ENCODE measurements around the gene WNT11.

WNT11 gene

DNA sequence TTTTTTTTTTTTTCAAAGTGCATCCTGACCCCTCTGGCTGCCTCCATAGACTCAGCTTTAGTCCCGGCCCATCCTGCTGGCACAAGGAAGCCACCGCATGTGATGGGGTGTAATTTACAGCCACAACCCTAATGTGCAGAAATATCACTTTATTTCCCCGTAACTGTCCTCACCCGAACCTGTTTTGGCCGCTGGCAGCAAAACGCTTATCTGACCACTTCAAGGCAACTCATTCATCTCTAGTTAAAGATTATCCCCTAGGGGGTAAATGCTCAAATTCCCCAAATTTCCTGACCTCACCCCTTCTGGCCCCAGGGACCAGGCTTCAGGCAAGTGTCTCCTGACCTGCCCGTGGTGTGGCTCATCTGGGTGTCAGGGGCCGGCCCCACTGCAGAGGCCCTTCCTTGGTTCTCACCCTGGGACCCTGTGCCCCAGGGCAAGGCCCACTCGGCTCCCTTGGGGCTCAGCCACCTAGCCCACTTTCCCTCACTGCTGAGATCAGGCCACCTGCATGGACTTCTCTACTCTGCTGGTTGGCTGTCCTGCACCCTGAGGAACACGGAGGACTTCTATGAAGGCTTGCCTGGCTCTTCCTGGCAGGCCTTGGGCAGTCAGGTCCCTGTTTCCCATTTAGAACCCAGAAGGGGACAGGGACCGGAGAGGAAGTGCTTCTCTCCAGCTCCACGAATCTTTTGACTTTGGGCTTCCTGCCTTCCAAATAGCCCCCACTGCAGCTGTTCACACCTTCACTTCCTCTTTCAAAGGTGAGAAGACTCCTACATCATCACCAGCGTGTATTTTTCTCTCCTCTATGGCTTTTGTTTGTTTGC is 53.3 kb downstream of the WNT11 start:
- DNase-seq = no peak

- no peak for DNase-seq
Measured at GRCh38 chr11:76152086-76152681, 54.1 kb downstream of the WNT11 start.

GRCh38 chr11:76151556-76152085 is 54.7 kb downstream of the WNT11 start:
- no peak for DNase-seq

DNA sequence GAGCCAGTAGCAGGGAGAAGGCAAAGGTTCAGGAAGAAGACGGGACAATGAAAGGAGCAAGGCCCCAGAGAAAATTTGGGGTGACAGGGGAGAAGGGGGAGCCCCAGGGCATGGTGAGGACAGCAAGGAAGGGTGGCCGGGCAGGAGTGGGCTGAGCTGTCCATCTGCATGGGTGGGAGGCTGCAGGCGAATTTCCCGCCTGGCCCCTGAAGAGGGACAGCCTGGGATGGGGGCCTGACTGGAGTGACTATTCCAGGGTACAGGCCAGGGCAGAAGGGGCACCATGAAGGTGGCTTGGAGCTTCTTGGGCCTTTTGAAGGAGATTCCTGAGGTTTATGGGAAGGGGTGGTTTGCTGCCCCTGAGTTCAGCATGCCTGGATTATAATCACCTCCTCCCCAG is 56.2 kb downstream of the WNT11 start:
- no peak for DNase-seq

DNA sequence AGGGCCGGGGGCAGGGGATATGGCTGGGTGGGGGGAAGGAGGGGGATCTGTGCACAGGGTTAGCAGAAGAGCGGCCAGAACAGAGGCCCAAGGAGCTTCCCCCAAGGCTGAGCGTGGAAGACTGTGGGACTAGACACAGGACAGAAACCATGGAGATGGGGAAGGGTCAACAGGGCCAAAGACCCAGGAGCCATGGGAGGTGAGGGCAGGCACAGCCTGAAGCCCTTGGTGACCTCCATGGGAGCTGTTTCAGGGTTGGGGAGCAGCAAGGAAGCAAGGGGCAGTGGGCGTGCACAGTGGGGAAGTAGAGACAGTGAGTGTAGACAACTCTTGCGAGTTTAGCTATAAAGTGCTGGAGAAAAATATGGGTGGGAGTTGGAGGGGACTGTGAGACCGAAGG is 56.6 kb downstream of the WNT11 start:
- no peak for DNase-seq

GRCh38 chr11:76148941-76149613 is 57.2 kb downstream of the WNT11 start:
- DNase-seq = no peak

GRCh38 chr11:76148231-76148630 is 58.1 kb downstream of the WNT11 start:
- DNase-seq = no peak

DNA sequence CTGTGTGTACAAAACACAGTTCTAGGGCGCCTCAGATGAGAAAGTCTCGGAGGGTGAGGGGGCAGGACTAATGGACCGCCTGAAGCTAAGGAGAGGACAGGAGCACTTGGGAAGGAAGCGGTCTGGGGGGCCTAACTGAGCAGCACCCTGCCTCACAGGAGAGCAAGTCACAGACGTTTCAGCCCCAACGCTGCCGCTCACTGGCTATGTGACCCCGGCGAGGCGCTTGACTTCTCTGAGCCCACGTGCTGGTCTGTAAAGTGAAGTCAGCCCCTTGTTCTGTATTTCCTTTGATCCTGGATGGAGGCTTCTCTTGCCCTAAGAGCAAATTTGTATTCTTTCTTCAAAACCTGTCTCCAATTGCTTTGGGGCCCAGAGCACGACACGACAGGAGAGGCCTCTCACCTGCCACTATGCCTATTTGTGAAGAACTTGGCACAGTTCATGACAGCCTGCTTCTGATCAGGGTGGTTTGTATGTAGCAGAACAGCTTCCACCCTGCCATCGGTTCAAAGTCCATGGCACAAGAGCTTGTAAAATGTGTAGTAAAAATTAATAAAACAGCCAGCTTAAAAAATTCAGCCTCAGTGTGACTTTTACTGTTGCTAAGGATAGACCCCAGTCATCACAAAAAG is 59.1 kb downstream of the WNT11 start:
- DNase-seq = no peak

DNA sequence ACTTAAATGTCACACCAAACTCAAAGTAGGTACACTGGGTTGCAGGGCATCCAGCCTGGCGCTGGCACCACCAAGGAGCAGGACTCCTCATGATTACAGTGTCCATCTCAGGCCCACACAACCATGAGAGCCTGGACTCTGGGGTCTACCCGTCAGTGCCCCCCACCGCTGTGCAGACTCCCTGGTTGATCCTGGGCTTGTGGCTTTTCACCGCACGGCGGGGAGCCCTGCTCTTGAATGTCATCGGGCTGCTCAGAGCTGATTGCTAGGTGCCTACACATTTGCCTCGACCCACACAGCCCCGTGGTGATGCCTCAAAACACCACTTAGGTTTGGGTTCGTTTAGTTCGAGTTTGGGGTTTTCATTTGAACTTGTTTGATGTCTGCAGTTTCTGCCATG is 63.0 kb downstream of the WNT11 start:
- no peak for DNase-seq

GRCh38 chr11:76141901-76142588 is 64.3 kb downstream of the WNT11 start:
- no peak for DNase-seq

DNA sequence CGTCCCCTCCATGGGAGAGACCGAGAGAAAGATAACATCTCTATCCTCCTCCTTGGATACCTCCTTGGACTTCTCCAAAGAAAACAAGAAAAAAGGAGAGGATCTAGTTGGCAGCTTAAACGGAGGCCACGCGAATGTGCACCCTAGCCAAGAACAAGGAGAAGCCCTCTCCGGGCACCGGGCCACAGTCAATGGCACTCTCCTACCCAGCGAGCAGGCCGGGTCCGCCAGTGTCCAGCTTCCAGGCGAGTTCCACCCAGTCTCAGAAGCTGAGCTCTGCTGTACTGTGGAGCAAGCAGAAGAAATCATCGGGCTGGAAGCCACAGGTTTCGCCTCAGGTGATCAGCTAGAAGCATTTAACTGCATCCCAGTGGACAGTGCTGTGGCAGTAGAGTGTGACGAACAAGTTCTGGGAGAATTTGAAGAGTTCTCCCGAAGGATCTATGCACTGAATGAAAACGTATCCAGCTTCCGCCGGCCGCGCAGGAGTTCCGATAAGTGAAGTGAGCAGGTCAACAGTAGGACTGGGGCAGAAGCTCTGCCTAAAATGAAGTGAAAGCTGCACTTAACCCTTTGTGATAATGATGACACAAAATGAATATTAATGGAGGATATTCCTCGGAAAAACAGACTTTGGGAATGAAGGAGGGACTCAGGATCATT is 65.3 kb downstream of the WNT11 start:
- no peak for DNase-seq

- DNase-seq = no peak
Measured at GRCh38 chr11:76139314-76139713, 67.0 kb downstream of the WNT11 start.

Data from AML-193 (cell line).